ENCODE data around the gene TMEM63B.

The TMEM63B gene

GRCh38 chr6:44081753-44082152 is 45.6 kb upstream of the TMEM63B start:
- no peak for TF ChIP-seq CTCF (IDR thresholded peaks at IDR 0.05; ENCODE audit: control extremely low read depth, extremely low read depth, low read depth, missing control alignments)
- ChIA-PET CTCF (interaction anchor here (1.2 to 11.7 kb wide), 4 partner anchors 16 to 313 kb away, joined by 3 to 174 read pairs (median 49); partner anchors contain the start of gene VEGFA), POLR2A (no interaction called here)

GRCh38 chr6:44082872-44083321 is 44.5 kb upstream of the TMEM63B start:
- ChIA-PET POLR2A (interaction anchor here (0.6 kb wide), 1 partner anchor 913 kb away, joined by 3 read pairs; no protein-coding TSS in a partner anchor), CTCF (interaction anchor here (0.6 to 11.7 kb wide), 5 partner anchors 9 to 314 kb away, joined by 3 to 95 read pairs (median 3); no protein-coding TSS in a partner anchor)

More at GRCh38 chr6:44081753-44082152, 45.6 kb upstream of the TMEM63B start:
- no peak for DNase-seq (ENCODE audit: extremely low spot score)

GRCh38 chr6:44084231-44085014 is 42.9 kb upstream of the TMEM63B start:
- DNase-seq (ENCODE audit: extremely low spot score), result no peak
- no peak for TF ChIP-seq CTCF (IDR thresholded peaks at IDR 0.05; ENCODE audit: control extremely low read depth, extremely low read depth, low read depth, missing control alignments)
- CTCF ChIA-PET, result interaction anchor here (1.0 to 11.7 kb wide), 7 partner anchors 10 to 417 kb away, joined by 3 to 95 read pairs (median 5); partner anchors contain the start of gene VEGFA
- POLR2A ChIA-PET, result interaction anchor here (0.7 kb wide), 1 partner anchor 325 kb away, joined by 3 read pairs; no protein-coding TSS in a partner anchor

More at GRCh38 chr6:44082872-44083321, 44.5 kb upstream of the TMEM63B start:
- no peak for TF ChIP-seq CTCF (IDR thresholded peaks at IDR 0.05; ENCODE audit: control extremely low read depth, extremely low read depth, low read depth, missing control alignments)
- no peak for DNase-seq (ENCODE audit: extremely low spot score)

GRCh38 chr6:44085219-44085618 is 42.1 kb upstream of the TMEM63B start:
- DNase-seq (ENCODE audit: extremely low spot score), result no peak
- ChIA-PET POLR2A (interaction anchor here (0.7 kb wide), 1 partner anchor 326 kb away, joined by 3 read pairs; no protein-coding TSS in a partner anchor), CTCF (interaction anchor here (0.7 to 11.7 kb wide), 7 partner anchors 11 to 420 kb away, joined by 3 to 95 read pairs (median 5); partner anchors contain the start of gene VEGFA)
- no peak for TF ChIP-seq CTCF (IDR thresholded peaks at IDR 0.05; ENCODE audit: control extremely low read depth, extremely low read depth, low read depth, missing control alignments)

- ChIA-PET CTCF (interaction anchor here (0.9 to 11.7 kb wide), 6 partner anchors 10 to 479 kb away, joined by 4 to 95 read pairs (median 7); partner anchors contain the start of gene VEGFA), POLR2A (no interaction called here)
- no peak for DNase-seq (ENCODE audit: extremely low spot score)
- no peak for TF ChIP-seq CTCF (IDR thresholded peaks at IDR 0.05; ENCODE audit: control extremely low read depth, extremely low read depth, low read depth, missing control alignments)
These were observed 40.3 kb upstream of the TMEM63B start for GRCh38 chr6:44086931-44087574.

- ChIA-PET POLR2A (no interaction called here), CTCF (interaction anchor here (1.0 to 11.7 kb wide), 6 partner anchors 9 to 415 kb away, joined by 5 to 95 read pairs (median 6); no protein-coding TSS in a partner anchor)
- TF ChIP-seq CTCF (IDR thresholded peaks at IDR 0.05; ENCODE audit: control extremely low read depth, extremely low read depth, low read depth, missing control alignments), result no peak
- no peak for DNase-seq (ENCODE audit: extremely low spot score)
These were observed 39.7 kb upstream of the TMEM63B start for GRCh38 chr6:44087623-44088022.
